ENCODE measurements around the gene CNTNAP2. TPM values are rescaled to one million over a fixed set of nuclear protein-coding genes. Genes with fewer than 3 reads are reported as not detected.

Gene CNTNAP2
- total RNA-seq, 1 donor from 2014 or later, result 4.2 TPM

- no peaks in the 10 kb centered on the region for H3K4me1 Mint-ChIP-seq
- no peaks in the 10 kb centered on the region for H3K27me3 Mint-ChIP-seq (ENCODE audit: low read depth)
- TF ChIP-seq CTCF (IDR thresholded peaks at IDR 0.05; ENCODE audit: unreplicated experiment), result no peak
- H3K27ac Mint-ChIP-seq, result no peak overlapping the region
- no peak for DNase-seq (ENCODE audit: low spot score in 2 of 2, unreplicated experiment in 2 of 2)
- H3K9me3 Mint-ChIP-seq, result no peaks in the 10 kb centered on the region
- H3K4me3 Mint-ChIP-seq, result no peak overlapping the region
- H3K36me3 Mint-ChIP-seq, result no peaks in the 10 kb centered on the region
Measured at GRCh38 chr7:147579148-147579547, 1462.5 kb downstream of the CNTNAP2 start.

- no peaks in the 10 kb centered on the region for H3K4me1 Mint-ChIP-seq
Measured at GRCh38 chr7:147584771-147585193, 1468.2 kb downstream of the CNTNAP2 start.

DNA sequence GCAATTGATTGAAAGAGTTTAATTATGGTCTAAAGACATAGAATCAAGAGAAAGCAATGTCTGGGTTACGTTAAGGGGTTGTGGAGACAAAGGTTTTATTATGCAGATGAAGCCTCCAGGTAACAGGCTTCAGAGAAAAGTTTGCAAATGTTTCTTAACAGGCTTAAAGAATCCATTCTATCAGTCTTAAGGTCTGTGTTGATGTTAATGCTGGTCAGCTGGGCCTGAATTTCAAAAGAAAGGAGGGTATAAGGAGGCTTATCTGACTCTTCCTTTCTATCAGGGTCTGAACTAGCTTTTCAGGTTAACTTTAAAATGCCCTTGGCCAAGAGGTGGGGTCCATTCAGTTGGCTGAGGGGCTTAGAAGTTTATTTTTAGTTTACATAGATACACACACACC, 1469.5 kb downstream of the CNTNAP2 start:
- peaks cover 8% of the 10 kb centered on the region for H3K27me3 Mint-ChIP-seq (ENCODE audit: low read depth)
- no peaks in the 10 kb centered on the region for H3K36me3 Mint-ChIP-seq
- no peak overlapping the region for H3K4me3 Mint-ChIP-seq
- DNase-seq (ENCODE audit: low spot score in 2 of 2, unreplicated experiment in 2 of 2), result no peak
- no peaks in the 10 kb centered on the region for H3K9me3 Mint-ChIP-seq
- H3K27ac Mint-ChIP-seq, result no peak overlapping the region
- H3K4me1 Mint-ChIP-seq, result no peaks in the 10 kb centered on the region
- no peak for TF ChIP-seq CTCF (IDR thresholded peaks at IDR 0.05; ENCODE audit: unreplicated experiment)

More at GRCh38 chr7:147584771-147585193, 1468.2 kb downstream of the CNTNAP2 start:
- no peak overlapping the region for H3K27ac Mint-ChIP-seq
- DNase-seq (ENCODE audit: low spot score in 2 of 2, unreplicated experiment in 2 of 2), result no peak
- no peaks in the 10 kb centered on the region for H3K9me3 Mint-ChIP-seq
- TF ChIP-seq CTCF (IDR thresholded peaks at IDR 0.05; ENCODE audit: unreplicated experiment), result no peak
- no peak overlapping the region for H3K4me3 Mint-ChIP-seq
- no peaks in the 10 kb centered on the region for H3K36me3 Mint-ChIP-seq
- peaks cover 5% of the 10 kb centered on the region for H3K27me3 Mint-ChIP-seq (ENCODE audit: low read depth)

- Mint-ChIP-seq H3K27ac (no peak overlapping the region), H3K27me3 (ENCODE audit: low read depth) (peaks cover 8% of the 10 kb centered on the region), H3K36me3 (no peaks in the 10 kb centered on the region), H3K4me1 (no peaks in the 10 kb centered on the region), H3K9me3 (no peaks in the 10 kb centered on the region), H3K4me3 (no peak overlapping the region)
- no peak for TF ChIP-seq CTCF (IDR thresholded peaks at IDR 0.05; ENCODE audit: unreplicated experiment)
- DNase-seq (ENCODE audit: low spot score in 2 of 2, unreplicated experiment in 2 of 2), result no peak
Measured at GRCh38 chr7:147586526-147586925, 1469.9 kb downstream of the CNTNAP2 start.

DNA sequence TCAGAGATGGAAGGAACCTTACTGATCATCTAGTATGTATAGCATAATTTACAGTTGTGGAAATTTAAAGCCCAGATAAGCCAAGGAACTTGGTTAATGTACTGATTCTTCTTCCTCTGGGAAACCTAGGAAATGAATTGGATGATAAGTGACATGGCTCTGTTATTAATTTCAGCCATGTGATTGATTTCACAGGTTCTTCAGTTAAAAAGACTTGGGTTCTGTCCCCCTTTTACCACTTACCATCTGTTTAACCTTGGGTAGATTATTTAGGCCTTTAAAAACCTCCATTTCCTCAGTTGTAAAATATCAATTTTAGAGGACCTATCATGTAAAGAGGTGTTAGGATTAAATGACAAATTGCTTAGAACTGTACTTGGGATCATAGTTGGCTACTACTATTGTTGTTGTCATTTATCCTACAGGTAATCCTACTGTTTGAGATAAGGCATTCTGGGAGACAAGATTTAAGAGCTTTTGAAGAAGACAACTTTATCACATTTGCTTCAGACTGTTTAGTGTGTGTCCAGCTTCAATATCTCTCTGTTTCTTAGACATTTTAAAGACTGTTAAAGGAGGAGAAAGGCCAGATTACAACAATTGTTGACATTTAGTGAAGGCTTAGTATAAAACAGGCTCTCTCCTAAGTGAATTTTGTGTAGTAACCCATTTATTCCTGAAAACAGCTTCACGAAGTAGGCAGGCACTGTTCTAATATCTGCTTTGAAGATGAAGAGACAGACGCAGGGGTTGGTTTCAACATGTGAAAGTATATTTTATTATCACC, 1476.9 kb downstream of the CNTNAP2 start:
- Mint-ChIP-seq H3K4me1 (no peaks in the 10 kb centered on the region), H3K4me3 (no peak overlapping the region), H3K36me3 (no peaks in the 10 kb centered on the region), H3K9me3 (peaks cover 7% of the 10 kb centered on the region), H3K27ac (no peak overlapping the region), H3K27me3 (ENCODE audit: low read depth) (peaks cover 8% of the 10 kb centered on the region)
- no peak for DNase-seq (ENCODE audit: low spot score in 2 of 2, unreplicated experiment in 2 of 2)
- no peak for TF ChIP-seq CTCF (IDR thresholded peaks at IDR 0.05; ENCODE audit: unreplicated experiment)
